Measurements from ENCODE around the gene CHD2.

- TF ChIP-seq CTCF (IDR thresholded peaks at IDR 0.05) (no peak), POLR2A (IDR thresholded peaks at IDR 0.05) (no peak), POLR2AphosphoS5 (IDR thresholded peaks at IDR 0.05; ENCODE audit: insufficient read depth in 1 of 2, low read depth in 1 of 2) (no peak)
These were observed 2.8 kb downstream of the CHD2 start for GRCh38 chr15:92902737-92903593.
